Metanephros (tissue), 2 donors: Measurements from ENCODE around the gene PLCD3. TPM values are rescaled to one million over a fixed set of nuclear protein-coding genes. Genes with fewer than 3 reads are reported as not detected.

ENCODE experiments used
- small RNA-seq: library from RNA; depleted of rRNA; stranded (forward); fragments of <200 nt; gene quantifications from one replicate; pipeline ENCODE3, GENCODE V24; 2014; ENCODE audit warnings: low replicate concordance
- total RNA-seq: library from RNA; depleted of rRNA; stranded (reverse); fragments of >200 nt; gene quantifications from one replicate; pipeline ENCODE4 v1.2.3, GENCODE V29; 2014

The PLCD3 gene
- 20.2 TPM for total RNA-seq

GRCh38 chr17:45132320-45132571, at the start of gene PLCD3:
Gene PLCD3, minus strand, starts transcription at chr17:45132515. Its CDS starts 105 bp downstream, at chr17:45132410.

GRCh38 chr17:45161288-45162024, 29.1 kb upstream of the PLCD3 start, which contains the start of gene HEXIM2:
Gene HEXIM2, plus strand, starts transcription at chr17:45161875. Its CDS starts 919 bp downstream, at chr17:45162794.

GRCh38 chr17:45148183-45149036, 16.1 kb upstream of the PLCD3 start, which contains the start of gene HEXIM1:
Gene HEXIM1, plus strand, starts transcription at chr17:45148475. Its CDS starts 716 bp downstream, at chr17:45149191.

GRCh38 chr17:45135192-45135977, 3.1 kb upstream of the PLCD3 start, which contains the start of gene ACBD4:
Gene ACBD4, plus strand, starts transcription at chr17:45135687. Its CDS starts 458 bp downstream, at chr17:45136145.

GRCh38 chr17:45060797-45061605, 71.3 kb downstream of the PLCD3 start, which contains the start of gene NMT1:
Gene NMT1, plus strand, starts transcription at chr17:45061317. Its CDS starts 13 bp downstream, at chr17:45061330.

Small RNA genes lying within 50 kb of the gene (small RNA-seq; reads per million reads assigned to genes)
- gene MIR6784 (not detected), gene RF00019 (not detected)

Other genes starting within 250 kb of the PLCD3 start
- gene EFTUD2, start 233.1 kb downstream of the PLCD3 start, total RNA-seq = 75.6 TPM
- gene GFAP, start 217.0 kb downstream of the PLCD3 start, total RNA-seq = 0.29 TPM
- gene KIF18B, start 184.7 kb downstream of the PLCD3 start, total RNA-seq = 5.4 TPM
- 1.1 TPM for gene C1QL1, start 164.2 kb downstream of the PLCD3 start, total RNA-seq
- gene DCAKD, start 80.9 kb downstream of the PLCD3 start, total RNA-seq = 51.7 TPM
- 44.2 TPM for gene NMT1, start 71.2 kb downstream of the PLCD3 start, total RNA-seq
- gene ACBD4, start 3.2 kb upstream of the PLCD3 start, total RNA-seq = 11.5 TPM
- 23.4 TPM for gene HEXIM1, start 16.0 kb upstream of the PLCD3 start, total RNA-seq
- gene HEXIM2, start 29.4 kb upstream of the PLCD3 start, total RNA-seq = 9.1 TPM
- gene FMNL1, start 89.4 kb upstream of the PLCD3 start, total RNA-seq = 15.3 TPM
- gene SPATA32, start 129.6 kb upstream of the PLCD3 start, total RNA-seq = 0.12 TPM
- 7.5 TPM for gene MAP3K14, start 184.5 kb upstream of the PLCD3 start, total RNA-seq